Fibroblast of skin of right quadriceps (primary cell): ENCODE data around the gene IGFBP2.
A peak's percentile ranks its signal among the peaks of the same experiment; 100 is the strongest.

Experiments
- DNase-seq: peaks from one replicate; pipeline ENCODE4 v3.0.0-alpha.2; 2013

IGFBP2 gene

DNA sequence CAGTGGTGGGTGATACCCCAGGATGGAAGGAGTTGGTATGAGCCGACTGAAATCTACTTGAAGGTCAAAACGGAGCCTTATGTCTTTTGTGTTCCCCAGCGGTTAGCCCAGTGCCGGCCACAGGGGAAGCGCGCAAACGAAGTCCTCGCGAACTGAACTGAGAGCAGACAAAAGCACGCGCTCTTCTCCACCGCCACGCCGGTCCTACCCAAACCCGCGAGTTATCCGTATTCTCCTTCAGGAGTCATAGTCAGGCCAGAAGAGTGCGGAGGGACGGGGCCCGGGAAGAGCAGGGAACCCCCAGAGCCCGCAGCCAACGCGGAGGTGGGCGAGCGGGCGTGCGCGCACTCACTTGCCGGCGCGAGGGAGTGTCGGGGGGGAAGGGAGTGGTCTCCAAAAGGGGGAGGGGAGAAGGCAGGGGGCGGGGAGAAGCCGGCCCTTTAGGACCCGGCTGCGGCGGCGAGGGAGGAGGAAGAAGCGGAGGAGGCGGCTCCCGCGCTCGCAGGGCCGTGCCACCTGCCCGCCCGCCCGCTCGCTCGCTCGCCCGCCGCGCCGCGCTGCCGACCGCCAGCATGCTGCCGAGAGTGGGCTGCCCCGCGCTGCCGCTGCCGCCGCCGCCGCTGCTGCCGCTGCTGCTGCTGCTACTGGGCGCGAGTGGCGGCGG, at the start of gene IGFBP2:
Gene IGFBP2, plus strand, starts transcription at position 469 of the 664 bp plus-strand sequence. Its CDS starts 104 bp downstream, at position 573.
- DNase-seq: peak; percentile 34

- DNase-seq: no peak
These were observed 49.6 kb upstream of the IGFBP2 start for GRCh38 chr2:216583606-216584005.

- DNase-seq: no peak
These were observed 49.1 kb upstream of the IGFBP2 start for GRCh38 chr2:216584112-216584511.

GRCh38 chr2:216585441-216585840, 47.8 kb upstream of the IGFBP2 start:
- no peak for DNase-seq

DNA sequence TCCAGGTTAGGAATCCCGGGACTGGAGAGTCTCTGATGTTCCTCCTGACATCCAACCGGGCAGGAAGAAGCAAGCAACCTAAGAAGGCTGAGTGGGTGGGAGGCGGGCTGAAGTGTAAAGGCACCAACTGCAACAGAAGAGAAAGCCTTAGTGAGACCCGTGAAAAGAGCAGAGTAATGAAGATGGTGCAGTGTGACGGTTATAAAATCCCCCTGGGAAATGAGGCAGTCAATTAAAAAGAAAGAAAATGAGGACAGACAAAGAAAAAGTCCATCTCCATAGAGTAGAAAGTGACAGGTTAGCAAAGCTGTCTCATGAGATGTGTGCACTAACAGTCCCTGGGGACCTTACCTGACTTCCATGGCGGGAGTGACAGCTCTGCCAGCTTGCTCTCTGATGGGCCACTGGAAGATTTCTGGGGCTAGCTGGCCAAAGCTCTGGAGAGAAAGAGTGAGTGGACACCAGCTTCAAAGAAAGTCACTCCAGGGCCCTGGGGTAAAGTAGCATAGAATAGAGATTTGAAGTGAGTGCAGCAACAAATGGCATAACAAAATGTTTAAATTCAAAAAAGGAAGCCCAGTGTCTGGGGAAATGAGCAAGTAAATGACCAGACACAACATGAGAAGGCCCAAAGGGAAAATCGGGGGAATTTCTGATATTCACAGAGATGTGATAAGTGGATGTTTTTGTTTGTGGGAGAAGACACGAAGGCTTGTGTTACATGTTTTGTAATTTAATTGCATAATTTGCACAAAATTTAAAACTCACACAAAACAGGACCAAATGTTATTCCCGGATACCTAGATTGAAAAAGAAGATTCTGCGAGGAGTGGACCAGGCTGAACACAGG, 44.1 kb upstream of the IGFBP2 start:
- no peak for DNase-seq

DNA sequence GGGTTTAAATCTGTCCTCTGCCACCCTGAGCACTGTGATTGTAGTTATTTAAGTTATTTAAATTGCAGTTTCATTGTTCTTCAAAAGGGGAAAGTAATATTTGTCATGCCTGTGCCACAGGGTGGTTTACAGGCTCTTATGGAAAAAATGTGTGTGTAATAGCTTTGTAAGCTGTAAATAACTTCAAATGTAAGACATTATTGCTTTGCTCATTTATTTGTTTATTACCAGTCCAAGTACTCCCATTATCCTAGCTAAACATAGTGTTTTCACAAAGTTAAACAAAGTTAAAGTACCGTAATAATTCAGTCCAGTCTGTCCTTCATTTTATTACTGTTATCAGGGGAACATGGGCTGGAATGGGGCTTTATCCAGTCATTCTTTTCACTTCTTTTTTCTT, 43.4 kb upstream of the IGFBP2 start:
- DNase-seq: peak; percentile 3

DNA sequence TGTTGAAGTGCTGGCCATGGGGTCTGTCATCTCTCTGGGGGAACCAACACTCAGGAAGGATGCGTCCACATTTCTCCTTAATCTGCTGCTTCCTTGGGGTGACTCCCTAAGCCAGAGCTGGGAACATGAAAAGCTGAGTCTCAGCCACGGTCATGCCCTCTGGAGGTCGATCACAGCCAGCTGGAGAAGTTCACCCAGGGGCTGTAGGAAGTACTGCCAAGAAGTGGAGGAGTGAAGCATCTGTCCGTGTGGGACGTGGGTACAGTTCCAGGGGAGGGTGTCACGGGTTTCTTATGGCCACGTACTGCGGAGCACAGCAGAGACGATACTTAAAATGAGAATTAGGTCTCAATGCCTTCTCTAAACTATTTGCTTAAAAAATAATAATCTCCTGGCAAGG, 42.4 kb upstream of the IGFBP2 start:
- peak; percentile 22 for DNase-seq

DNA sequence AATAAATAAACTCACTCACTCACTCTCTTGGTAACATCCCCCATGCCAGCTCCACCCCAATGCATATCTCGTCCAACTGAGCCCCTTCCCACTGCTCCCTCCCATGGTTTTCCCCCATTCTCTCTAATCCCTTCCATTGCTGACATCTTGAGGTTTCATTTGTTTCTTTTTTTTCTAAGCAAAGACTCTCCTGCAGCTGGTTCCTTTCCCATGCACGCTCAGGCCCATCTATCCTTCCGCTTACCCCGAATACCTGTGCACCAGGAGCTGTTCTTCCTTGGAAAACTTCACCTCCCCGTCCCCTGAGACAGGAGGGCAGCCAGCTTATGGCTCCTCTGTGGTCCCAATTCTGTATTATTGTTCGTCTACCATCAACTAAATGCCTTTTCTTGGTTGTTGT, 41.7 kb upstream of the IGFBP2 start:
- DNase-seq: no peak

DNA sequence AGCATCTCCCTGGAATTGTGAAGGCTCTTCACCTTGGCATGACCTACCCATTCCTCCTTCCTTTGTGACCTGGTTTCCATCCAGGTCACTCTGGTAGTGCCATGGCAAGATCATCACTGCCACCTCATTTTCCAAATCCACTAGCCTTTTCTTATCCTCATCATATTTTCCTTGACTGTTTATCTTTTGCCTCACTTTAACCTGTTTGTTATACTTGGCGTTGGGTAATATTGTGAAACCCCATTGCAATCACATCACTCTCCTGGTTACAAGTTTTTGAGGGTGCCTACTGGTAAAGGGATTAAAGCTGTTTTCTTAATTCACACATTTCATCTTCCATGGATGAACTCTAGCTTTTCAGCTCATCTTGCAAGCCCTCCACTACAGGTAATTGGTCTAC, 39.1 kb upstream of the IGFBP2 start:
- DNase-seq: no peak

- peak; percentile 97 for DNase-seq
These were observed 36.8 kb upstream of the IGFBP2 start for GRCh38 chr2:216596236-216596979.

DNA sequence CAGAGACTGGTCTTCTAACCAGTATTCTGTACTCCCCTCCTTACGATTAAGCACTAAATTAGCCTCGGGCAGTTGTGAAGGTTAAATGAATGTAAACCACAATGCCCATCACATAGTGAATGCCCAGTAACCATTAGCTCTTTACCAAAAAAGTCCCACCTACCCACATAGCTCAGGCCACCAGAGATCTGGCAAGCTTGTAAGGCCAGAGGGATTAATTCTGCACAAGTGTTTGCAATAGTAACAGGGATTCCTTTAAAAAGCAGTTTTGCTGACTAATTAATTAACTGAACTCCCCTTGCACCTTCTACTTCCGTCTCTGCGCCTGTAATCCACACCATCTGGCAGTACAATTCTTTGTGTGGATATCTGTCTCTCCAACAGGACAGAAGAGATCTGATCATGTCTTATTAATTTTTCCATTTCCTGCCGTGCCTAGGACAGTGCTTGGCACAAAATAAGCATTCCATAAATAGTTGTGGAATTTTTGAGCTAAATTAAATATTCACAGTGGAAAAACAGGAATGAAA, 36.2 kb upstream of the IGFBP2 start:
- peak; percentile 79 for DNase-seq

- peak; percentile 17 for DNase-seq
These were observed 35.4 kb upstream of the IGFBP2 start for GRCh38 chr2:216597825-216598224.

DNA sequence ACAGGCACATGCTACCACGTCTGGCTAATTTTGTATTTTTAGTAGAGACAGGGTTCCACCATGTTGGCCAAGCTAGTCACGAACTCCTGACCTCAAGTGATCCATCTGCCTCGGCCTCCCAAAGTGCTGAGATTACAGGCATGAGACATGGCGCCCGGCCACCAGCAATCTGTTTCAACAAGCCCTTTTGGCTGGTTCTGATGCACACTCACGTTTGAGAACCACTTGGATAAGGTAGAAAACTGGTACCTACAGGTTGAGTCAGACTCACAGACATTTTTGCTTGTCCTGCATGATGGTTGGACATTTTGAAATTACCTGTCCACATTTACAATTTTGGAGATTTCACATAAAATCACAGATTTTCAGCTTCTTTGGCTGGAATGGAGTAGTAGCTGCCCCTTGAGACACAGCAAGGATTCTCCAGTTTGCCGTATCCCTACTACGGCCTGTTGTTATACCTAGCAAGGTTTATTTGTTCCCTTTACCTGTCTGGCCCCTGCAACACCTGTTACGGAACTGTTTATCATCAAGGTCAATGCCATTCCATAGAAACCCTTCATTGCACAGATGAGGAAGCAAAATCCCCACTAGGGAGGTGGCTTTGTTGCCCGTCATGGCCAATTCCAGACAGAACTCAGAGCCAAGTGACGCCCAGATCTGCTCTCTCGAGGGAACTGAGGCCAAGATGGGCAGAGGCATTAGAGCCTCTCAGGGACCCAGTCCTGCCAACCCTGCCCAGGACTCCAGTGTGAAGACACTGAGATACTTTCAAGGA, 31.4 kb upstream of the IGFBP2 start:
- no peak for DNase-seq

GRCh38 chr2:216603010-216603883, 30.0 kb upstream of the IGFBP2 start:
- DNase-seq: no peak

GRCh38 chr2:216603884-216604245, 29.4 kb upstream of the IGFBP2 start:
- DNase-seq: no peak

DNA sequence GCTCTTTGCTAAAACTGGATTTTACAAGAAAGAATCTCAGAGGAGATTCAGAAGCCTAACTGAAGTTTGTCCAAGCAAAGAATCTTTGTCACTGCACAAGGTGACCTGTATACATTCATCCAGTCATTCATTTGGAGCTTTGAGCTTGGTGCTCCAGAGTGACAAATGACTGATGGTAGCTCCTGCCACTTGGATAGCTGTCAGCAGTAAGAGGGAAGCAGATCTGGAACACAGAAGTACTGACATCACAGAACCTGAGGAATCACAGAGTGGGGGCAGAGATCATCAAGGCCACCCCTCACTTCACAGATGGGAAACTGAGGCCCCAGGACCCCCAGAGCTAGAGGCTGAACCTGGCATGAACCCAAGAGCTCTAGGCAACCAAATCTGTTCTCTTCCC, 28.8 kb upstream of the IGFBP2 start:
- DNase-seq: no peak

GRCh38 chr2:216606551-216607276, 26.5 kb upstream of the IGFBP2 start:
- DNase-seq: peak; percentile 37

- no peak for DNase-seq
These were observed 26.0 kb upstream of the IGFBP2 start for GRCh38 chr2:216607277-216607560.

DNA sequence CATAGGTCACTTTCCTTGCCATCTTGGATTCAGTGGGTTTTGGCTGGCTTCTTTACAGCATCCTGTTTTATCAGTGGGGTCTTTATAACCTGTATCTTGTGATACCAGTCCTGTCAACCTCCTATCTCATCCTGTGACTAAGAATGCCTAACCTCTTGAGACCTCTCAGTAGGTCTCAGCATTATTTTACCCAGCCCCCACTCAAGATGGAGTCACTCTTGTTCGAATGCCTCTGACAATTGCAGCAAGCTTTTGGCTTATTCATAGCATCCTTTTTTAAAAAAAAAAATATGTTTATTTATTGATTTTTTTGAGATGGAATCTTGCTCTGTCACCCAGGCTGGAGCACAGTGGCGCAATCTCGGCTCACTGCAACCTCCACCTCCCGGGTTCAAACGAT, 24.7 kb upstream of the IGFBP2 start:
- no peak for DNase-seq

DNA sequence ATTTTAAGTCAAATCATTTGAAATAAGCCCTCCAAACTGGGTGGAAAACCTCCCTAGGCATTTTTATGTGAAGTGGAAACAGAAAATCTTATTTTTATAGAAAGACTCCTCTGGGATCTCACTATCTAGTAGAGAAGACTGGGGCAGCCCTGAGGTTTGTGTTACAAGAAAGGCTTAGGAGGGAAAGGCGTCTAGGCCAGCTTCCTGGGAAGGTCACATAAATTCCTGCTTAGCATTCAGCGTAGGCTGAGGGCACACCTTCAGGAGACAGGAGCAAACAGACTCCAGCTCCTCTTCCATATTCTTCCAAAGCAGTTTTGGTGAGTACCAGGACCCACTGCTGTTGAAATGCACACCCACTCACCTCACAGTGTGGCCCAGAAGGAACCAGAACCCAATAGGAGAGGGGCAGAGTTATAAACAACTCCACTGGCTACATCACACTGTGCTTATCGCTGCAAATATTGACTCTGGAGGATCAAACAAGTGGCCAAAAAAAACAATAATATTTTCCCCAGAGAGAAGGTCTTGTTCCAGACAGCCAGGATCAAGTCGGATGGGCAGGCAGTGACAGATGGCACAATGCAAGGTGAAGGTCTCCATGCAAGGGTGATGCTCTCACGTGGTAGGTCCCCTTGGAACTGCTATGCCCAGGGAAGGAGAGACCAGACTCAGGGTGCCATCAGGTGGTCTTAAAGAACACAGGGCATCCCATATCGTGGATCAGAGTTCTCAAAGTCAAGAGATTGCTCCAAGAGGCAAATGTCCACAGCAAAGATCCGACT, 17.7 kb upstream of the IGFBP2 start:
- DNase-seq: no peak
